ENCODE measurements around the gene RREB1.

RREB1 gene

DNA sequence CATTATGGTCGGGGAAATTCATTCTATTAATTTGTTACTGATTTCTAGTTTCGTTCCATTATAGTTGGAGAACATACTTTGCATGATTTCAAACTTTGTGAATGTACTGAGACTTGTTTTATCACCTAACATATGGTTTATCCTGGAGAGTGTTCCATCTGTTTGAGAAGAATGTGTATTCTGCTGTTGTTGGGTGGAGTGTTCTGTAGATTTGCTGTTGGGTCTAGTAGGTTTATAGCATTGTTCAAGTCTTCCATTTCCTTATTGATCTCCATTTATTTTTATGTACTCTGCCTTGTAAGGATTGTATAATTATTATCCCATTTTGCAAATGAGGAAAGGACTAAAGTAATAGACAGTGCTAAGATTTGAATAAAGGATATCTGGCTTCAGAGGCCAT is 85.4 kb downstream of the RREB1 start:
- no peak for DNase-seq (ENCODE audit: low read depth, low spot score)

DNA sequence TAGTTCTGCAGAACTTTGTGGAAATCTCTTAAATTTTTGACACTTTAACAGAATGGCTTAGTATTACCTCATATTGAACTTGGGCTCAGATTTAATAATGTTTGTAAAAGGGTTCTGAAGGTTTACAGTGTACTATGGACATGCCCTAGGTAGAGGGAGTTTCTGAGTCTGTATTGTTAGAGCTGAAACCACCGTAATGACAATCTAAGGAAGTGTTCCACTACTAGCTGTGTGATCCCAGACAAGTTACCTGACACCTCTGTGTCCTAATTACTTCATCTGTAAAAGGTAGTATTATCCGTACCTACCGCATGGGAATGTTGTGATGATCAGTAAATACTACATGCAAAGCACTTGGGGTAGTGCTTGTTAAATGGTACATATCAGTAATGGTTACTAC is 86.9 kb downstream of the RREB1 start:
- DNase-seq (ENCODE audit: low read depth, low spot score): no peak

DNA sequence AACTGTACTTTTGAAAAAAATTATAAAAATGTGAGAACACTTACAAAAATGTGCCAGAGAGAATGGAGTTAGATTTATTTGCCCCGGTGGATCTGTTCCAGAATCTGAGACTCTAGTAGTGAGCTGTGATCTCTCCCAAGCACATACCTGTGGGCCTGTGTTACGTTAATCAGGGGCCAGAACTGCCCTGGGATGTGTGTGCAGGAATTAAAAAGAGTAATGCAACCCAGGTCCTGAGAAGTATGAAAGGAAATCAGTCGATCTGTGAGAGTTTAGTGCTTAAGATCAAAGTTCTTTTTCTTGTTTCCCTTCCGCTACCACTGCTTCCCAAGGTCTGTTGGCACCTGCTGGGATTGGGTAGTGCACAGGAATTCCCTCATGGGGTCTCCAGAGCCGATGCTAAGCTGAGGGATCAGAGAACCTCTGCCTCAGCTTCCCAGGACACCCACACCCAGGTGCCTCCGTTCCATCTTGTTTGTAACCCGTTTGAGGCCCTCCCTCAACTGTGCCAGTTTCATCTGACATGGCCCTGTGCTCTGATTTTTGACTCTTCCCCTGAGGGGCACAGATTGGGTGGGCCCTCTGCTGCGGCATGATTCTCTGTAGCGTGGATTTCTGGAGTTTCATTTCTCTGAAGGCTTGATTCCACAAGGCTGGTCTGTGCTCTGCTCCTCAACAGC is 87.7 kb downstream of the RREB1 start:
- no peak for DNase-seq (ENCODE audit: low read depth, low spot score)

DNA sequence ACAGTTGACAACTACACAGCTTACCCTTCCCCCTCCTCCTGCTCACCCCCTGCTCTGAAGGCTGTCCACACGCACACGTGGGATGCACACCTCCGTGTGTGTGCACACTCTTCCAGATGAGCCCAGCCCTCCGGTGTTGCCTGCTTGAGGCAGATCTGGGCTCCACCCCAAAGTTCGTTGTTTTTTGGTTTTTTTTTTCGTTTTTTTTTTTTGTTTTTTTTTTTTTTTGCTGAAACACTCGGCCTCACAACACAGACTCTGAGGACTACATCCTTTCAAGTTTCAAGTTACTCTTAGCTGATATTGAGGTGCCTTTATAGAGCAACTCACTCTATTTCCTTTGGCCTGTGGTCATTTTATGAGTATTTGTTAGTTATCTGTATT is 88.2 kb downstream of the RREB1 start:
- DNase-seq (ENCODE audit: low read depth, low spot score): no peak

DNA sequence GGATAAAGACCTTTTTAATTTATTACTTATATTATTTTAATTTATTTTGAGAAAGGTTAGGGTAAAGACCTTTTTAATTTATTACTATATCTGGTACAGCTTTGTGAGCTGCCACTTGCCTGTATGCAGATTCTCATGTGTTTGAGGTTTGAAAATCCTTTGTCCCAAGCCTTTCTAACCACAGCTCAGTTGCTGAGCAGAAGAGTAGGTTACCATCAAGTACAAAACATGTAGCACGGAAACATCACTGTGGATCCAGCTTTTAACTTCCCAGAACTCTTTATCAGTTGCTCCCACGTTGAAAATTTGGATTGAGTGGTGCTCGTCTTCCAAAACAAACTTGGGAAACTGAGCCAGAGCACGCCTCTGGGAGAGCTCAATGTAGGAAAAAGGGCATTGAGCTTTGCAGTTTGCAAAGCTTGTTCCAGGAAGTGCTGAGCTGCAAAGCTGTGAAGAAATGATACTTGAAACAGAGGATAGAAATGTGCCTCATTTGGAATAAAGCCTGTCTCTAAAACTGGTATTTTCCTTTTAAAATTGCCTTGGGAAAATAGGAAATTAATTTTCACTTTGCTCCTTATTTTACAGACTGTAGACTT is 89.0 kb downstream of the RREB1 start:
- DNase-seq (ENCODE audit: low read depth, low spot score): no peak

DNA sequence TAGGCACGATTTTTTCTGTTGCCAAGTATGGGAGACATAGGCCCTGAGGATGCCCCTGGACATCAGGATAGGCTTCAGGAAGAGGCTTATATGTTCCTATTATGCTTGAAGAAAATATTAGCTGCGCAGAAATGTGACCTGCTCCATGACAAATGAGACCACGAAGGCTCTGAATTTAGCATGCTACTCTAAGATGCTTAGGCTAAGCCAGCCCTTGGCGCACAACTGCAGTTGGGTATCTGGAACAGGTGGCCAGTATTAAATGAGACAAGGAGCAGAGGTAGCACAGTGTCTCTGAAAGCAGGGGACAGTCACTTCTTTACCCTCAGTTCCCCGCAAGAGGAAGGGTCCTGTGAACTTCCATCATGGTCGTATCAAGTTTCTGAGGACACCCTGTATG is 90.0 kb downstream of the RREB1 start:
- no peak for DNase-seq (ENCODE audit: low read depth, low spot score)

DNA sequence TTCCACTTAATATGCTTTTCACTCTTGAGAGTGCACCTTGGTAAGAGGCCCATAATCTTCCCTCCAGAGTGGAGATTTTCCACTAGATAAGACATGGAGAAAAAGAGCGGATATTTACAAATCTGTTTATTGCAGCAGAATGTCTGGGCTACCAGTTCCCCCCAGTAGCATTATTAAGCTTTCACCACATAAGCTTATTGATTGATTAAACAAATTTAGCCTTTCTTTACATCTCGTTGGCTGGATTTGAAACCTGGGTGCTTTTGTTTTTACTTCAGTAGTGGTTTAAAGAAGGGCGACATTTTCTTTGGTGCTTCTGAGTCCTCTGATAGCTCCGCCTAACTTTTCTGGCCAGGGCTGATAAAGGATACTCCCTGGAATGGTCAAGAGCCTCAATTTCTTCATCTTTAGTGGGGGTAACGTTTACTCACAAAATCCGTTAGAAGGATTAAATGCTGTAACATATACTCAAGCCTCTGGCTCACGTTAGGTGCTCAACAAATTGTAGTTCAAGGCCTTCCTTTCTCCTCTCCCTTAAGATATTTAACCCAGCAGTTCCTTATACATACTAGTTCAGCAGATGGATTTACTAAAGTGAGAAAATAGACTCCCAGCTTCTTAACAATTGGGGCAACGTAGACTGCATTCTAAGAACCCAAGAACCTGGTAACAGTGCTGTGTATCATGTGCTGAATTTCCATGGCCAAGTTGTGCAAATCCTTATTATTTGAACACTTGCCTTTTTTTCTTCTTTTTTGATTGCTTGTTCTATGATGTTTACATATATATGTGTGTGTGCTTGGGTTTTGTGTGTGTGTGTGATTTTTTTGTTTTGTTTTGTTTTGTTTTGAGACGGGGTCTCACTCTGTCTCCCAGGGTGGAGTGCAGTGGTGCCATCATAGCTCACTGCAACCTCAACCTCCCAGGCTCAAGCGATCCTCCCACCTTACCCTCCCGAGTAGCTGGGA is 91.4 kb downstream of the RREB1 start:
- DNase-seq (ENCODE audit: low read depth, low spot score): no peak

DNA sequence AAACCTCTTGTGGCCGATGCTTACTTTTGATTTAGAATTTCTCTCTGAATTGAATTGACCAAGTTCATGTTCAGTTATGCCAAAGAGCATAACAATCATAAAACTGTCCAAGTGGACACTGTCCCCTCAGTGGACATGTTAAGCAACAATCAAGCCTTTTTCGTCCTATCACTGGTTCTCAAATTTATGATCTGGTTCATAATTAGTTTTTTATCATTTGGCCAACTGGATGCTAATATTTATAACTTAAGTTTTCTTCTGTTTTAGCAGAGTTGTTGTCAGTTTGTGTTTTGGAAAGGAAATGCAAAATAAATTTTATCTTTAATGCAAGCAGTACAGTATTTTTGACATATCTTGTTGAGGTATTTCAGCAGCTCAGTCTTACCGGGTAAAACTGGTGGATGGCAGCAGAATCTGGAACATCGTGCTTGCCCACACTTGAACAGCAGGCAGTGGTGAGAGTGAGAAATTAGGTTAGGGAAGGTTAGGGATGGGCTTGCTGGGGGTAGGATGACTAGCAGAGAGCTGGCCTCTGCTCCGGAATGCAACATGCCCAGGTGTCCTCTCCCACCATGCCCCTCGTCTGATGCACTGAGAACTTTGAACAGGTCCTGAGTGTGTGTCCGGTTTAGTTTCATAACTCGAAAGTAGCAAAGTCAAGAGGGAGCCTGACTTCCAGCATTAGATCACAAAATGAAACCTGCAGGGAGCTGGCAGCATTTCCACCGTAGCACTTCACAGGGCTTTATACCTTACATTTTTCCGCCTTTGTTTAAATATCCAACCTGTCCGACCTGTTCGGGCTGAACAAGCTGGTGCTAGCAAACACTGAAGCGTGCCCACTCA is 93.1 kb downstream of the RREB1 start:
- no peak for DNase-seq (ENCODE audit: low read depth, low spot score)

DNA sequence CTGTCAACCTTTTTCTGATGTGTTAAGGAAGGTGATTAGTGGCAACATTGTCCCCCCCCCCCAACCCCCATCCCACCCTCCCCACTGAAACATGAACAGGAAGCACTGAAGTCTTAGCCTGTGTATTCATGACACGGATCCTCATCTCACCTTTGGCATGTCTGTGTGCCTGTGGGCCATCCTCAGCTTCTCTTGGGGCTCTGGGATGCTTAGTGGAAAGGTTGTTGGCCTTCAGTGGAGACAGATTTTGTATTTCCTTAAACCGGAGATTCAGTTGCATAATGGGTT is 93.6 kb downstream of the RREB1 start:
- no peak for DNase-seq (ENCODE audit: low read depth, low spot score)

DNA sequence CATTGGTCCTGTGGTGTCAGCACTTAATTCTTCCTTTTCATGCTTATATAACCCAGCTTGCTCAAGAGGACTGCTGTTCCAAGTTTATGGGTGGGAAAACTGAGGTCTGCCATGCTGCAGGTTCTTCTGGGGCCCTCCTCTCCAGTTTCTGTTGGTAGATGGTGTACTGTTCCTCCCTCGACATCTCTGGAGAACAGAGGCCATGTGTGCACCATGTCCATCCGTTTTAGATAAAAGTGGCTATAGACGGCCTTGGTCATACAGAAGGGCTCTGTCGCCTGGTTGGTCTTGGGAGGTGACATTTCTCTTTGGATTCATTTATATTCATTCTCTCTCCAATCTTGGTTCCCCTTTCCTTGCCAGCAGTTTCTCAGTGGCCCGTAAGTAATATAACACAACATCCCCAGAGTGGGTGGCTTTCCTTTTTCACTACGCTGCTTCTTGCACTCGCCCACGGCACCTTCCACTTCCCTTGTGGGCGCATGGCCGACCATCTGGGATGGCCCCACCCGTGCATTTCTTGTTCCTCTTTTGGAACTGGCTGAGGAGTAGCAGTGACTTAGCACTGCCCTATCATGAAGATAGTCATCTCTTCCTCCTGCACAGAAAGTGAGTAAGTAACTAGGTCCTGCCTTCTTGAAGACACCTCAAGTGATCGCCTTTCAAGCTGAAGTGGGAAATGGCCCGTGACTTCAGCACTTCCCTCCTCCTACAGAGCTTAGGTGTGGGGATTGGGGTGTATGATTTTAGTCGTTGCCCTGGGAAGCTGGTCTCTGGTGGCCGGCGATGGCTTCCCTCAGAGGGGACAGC is 94.2 kb downstream of the RREB1 start:
- DNase-seq (ENCODE audit: low read depth, low spot score): no peak

DNA sequence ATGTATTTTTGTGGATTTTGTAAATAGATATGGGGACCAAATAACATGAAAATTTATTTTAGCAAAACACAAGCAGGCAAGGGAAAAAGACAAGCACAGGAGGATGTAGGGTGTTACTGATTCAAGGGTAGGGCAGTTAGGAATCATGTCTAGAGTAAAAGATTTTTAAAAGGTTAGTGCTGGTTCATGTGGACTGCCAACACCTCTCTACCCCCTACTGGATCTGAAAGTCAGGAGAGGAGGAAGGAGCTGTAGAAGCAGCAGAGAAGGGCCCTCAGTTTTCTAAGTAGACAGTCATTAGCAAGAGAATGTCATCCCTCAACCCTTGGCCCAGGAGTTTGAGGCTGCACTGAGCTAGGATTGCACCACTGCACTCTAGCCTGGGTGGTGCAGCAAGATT is 95.2 kb downstream of the RREB1 start:
- no peak for DNase-seq (ENCODE audit: low read depth, low spot score)

DNA sequence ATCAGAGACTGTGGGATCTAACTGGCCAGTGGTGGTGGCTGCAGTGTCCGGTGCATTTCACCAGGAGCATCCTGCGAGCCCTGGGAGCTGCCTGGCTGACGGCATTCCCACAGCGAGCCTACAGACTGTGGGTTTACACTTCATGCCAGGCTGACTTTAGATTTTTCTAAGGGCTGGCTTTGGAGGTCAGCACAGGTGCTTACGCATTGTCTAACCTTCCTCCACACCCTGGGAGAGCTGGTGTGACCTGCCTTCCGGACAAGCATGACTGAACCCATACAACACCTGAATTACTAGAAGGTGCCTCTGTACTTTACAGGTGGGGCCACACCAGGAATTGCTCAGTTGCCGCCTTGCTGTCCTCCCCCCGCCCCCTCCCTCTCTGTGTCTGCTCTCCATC is 96.2 kb downstream of the RREB1 start:
- DNase-seq (ENCODE audit: low read depth, low spot score): no peak

DNA sequence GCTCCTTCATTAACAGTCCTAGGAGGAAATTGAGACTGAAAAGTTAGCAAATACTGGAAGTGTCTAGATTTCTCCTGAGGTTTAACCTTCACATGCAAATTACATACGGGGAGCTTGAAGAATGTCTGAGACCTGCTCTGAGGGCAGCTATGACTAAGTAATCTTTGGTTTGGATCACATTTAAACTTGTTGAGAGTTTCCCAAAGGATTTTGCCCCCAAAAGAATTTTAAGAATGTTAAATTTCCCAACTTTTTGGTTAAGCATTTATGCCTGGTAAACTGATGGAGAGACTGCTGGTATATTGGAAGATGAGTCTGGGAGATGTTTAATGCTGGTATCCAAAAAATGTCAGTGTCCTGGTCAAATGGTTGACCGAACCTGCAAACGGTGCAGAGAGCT is 97.0 kb downstream of the RREB1 start:
- DNase-seq (ENCODE audit: low read depth, low spot score): no peak

DNA sequence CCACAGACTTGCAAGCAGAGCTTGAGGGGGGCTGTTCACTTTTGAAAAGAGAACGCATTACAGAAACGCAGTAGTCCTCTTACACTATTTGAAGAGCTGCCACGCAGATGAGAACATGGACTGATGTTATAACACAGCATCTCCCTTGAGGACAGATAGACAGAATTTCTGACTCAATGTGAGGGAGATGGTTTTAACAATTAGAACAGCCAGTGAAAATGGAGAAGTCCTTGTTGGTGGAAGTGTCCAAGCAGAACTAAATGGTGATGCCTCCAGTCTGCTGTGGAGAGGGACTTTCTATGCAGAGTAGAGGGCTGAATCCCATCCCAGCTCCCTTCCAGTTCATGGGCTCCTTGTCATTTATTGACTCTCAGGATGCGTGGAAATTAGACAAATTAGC is 100.0 kb downstream of the RREB1 start:
- no peak for DNase-seq (ENCODE audit: low read depth, low spot score)

DNA sequence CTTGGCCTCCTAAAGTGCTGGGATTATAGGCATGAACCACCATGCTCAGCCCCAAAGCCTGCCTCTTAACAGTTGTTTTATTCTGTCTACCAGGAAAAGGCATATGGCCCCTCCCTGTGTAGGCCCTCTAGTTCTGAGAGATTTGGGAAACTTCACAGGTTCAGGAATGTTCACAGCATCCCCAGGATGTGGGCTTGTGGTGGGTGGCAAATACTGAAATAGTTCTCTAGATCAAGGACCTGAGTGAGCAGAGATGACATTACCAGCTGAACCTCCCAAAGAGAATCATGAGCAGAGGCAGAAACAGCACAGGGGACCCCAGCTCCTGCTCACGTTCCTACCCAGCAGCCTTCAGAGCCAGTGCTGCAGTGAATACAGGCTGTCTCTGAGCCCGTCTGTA is 105.7 kb downstream of the RREB1 start:
- no peak for DNase-seq (ENCODE audit: low read depth, low spot score)

DNA sequence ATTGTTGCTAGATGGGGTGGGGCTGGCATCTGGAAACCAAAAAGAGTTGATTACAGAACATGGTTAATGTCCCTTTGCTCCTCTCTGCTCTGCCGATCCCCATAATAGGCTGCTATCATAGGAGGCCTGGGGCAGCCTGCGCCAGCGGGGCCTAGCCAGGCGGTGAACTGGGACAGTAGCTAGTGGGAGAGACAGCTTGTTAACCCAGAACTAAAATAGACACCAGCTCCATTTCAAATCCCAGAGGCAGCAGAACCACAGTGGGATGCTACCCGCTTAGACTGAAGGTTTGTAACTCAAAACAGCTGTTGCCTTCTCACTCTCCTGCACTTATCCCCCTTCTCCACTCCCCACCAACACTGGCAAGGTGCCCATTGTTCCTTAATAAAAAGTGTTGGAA is 106.7 kb downstream of the RREB1 start:
- no peak for DNase-seq (ENCODE audit: low read depth, low spot score)

DNA sequence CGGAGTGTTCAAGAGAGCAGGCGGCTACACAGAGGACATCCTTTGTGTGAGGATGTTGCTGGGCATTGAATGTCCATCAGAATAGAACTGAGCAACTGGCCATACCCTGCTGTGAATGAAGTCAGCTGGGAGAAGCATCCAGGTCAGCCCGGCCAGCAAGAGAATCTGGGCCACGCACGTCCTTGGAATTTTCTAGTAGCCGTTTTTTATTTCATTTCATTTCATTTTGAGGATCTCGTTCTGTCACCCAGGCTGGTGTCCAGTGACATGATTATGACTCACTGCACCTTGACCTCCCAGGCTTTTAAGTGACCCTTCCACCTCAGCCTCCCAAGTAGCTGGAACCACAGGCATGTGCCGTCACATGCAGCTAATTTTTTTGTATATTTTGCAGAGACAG is 107.4 kb downstream of the RREB1 start:
- no peak for DNase-seq (ENCODE audit: low read depth, low spot score)

DNA sequence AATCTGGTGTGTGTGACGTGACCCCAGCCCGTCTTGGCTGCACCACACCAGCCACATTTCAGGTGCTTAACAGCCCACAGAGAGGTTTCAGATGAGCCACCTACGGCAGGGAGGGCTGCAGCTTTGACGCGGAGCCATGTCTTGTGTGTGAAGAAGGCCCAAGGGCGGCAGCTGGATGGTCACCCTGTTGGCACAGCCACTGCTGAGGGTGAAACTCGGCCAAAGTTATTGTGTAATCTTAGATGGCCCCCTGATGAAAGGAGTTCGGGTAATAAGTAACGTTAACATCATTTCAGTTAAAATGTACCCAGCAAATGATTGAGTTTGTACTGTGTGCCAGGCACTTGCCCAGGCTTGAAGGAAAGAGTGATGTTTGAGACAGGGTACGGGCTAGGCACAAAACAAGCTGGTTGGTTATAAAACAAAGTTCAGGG is 108.1 kb downstream of the RREB1 start:
- no peak for DNase-seq (ENCODE audit: low read depth, low spot score)

DNA sequence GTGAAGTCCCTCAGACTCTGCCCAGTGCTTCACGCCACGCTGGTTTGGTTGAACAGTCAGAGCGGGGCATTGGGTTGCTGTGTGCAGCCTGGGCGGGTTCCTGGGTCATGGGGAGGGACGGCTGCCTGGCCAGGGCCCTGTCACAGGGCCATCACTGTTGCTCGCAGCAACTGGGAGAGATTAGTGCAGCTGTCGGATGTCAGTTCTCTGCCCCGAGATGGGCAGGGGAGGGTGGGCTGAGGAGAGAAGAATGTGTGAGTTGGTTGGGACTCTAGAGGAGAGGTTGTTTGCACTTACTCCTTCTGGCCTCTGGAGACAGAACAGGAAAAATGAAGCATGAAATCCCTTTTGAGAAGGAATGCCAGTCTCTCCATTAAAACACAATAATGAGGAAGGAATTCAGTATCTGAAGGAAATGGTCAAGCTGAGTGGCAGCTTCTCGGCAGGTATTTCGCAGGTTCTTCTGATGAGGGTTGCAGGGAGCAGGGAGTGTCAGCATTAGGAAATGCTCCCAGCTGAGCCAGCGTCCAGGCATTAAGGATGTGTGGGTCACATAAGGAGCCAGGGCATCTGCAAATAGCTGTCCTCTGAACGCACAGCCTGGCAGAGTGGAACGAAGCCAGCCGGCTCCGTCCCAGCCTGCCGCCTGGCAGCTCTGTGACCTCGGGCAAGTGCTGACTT is 109.3 kb downstream of the RREB1 start:
- DNase-seq (ENCODE audit: low read depth, low spot score): no peak

DNA sequence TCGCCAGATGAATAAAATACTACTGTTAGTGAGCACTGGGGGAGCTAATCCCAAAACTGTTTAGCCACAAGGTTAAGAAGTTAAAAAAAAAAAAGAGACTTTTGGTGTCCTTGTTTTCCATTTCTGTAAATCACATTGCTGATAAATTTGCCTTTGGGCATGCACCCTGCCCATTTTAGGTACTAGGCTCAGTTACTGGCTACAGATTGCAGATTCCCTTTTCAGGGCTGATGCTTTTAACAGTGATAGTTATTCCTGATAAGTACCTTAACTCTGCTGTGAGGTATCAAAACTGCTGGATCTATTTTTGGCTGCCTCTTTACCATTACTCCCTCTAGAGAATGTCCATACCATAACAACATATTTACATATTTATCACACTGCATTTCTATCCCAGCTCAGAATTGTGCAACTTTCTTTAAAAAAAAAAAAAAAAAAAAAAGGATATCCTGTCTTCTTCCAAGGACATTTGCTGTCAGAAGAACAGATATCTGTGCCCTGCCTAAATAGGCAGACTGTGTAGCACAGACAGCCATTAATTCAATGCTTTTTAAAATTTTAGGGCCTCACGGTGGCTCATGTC is 110.7 kb downstream of the RREB1 start:
- DNase-seq (ENCODE audit: low read depth, low spot score): no peak
